Stimulated activated CD8-positive, alpha-beta memory T cell treated with anti-CD3 and anti-CD28 coated beads, Interleukin-7, amount 100 ng/mL, for 24 hours (primary cell): ENCODE results near the gene CCDC167.
A peak's percentile ranks its signal among the peaks of the same experiment; 100 is the strongest.

ENCODE experiments used
- DNase-seq: peaks from one replicate; pipeline ENCODE4 v3.0.0-alpha.2; 2020; ENCODE audit warnings: low read depth

CCDC167 gene

DNA sequence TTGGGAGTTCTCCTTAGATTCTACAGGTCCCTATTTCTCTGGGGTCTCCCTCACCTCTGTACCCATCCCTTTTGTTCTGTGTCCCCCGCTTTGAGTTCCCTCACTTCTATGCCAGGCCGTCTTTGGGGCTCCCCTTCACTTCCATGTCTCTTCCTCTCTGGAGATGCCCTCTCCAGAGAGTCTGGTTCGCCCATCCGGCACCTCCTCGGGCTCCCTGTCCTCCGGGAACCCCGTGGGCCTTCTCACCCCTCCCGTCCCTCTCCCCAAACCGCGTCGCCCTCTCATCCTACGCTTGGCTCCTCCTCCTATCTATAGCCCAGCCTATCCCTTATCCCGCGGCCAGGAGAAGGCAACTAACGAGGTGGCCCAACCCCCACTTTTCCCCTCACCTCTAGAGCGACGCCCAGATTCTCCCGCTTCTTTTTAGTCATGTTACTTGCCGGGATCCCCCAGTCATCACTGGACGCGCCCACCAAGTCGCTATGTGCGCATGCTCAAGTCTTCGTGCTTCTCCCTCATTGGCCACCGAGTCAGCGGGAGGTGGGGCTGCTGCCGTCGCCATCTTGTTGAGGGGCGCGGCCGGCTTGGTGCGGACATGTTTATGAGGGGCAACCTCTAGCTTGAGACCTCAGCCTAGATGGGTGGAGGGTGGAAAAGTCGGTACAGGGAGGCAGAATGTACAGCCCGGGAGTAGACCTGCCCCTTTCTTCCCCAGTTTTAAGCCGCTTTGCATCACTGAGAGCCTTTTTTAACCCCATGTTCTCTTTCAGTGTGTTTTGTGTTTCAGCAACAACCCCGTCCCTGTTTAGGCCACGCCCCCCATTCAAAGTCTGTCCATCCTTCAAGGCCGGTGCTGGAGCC is at the start of gene CCDC167:
Gene CCDC167, minus strand, starts transcription at position 461 of the 861 bp plus-strand sequence. Its CDS starts 30 bp downstream, at position 431.
- DNase-seq, result peak; percentile 91

DNA sequence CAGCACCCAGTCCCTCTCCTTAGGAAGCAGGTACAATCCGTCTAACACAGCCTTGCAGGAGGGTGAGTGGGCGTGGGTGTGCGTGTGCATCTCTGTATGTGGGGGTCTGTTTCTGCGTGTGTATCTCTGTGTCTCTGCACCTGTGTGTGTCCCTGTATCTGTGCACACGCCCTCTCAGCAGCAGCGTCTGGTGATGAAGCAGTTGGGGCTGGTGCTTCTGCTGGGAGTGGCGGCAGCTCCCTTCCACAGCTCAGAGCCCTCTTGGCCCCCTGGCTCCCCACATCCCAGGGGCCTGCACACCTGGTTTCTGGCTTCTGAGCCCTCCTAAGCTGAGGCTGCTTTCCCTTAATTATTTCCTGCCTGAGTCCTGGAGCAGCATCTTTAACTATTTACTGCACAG is 49.5 kb upstream of the CCDC167 start:
- DNase-seq, result no peak

DNA sequence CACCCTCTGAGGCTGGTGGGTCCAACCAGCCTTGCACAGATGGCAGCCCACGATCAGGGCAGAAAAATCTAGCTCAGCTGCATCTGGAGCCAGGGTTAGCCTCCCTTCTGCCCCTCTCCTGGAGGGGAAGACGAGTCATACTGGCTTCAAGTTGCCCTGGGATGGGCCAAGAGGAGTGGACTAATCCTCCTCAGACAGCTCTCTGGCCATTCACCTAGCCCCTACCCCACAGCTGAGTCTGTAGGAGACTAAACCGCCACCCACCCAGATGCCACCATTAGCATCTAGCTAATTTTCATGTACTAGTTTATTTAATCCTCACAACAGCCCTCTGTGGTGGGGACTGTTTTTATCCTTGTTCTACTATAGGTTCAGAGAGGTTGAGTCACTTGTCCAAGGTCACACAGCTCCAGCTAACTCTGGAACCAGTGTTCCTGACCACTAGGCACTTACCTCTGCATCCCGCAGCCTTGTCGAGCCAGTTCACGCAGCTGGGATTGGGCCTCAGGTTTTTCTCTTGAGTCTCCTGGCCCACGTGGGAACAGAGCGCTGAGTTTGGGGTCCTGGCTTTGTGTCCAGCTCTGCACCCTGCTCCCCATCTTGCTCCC is 48.5 kb upstream of the CCDC167 start:
- no peak for DNase-seq

DNA sequence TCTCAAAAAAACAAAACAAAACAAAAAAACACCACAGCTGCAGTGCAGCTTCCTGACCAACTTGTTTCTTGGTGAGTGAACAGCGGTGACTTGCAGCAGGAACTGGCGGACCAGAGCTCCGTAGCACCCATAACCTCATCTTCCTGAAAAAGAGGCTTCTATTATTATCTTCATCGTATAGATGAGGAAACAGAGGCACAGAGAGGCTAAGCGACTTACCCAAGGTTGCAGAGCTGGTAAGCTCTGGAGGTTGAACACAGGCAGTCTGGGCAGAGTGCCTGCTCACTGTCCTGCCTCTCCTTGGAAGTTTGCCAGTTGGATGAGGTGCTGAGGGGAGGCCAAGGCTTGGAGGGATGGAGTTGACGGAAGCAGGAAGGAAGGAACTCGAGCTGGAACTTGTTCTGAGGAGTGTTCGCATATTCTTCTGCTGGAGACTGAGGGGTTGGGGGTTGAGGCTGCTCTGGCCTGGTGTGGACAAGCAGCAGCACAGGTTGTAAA is 47.9 kb upstream of the CCDC167 start:
- DNase-seq, result no peak

DNA sequence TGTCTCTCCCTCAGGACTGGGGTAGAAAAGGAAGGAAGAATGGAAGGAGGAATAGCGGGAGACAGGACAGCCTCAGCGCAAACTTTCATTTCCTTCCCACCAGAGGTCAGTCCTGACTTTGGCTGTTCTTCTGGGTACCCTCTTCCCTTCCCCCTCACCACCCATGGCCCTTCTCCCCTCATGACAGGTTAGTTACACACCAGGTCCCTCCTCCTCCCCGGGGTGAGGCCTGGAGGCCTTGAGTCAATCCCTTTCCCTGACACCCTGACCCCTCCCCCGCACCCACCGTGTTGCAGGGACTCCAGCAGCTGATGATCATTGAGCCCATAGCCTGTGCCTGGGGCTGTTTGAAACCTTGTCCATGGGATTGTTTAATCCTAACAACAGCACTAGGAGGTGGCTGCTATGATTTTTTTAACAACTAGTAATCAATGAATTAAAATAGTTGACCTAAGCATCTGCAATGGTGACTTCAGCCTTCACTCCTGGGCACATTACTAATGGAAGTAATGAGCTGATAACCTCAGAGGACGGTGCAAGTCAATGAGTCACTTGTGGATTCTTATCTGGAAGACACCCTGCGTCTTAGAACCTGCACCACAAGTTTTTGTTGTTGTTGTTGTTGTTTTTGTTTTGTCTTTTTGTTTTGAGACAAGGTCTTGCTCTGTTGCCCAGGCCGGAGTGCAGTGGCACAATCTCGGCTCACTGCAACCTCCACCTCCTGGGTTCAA is 46.6 kb upstream of the CCDC167 start:
- DNase-seq, result no peak

DNA sequence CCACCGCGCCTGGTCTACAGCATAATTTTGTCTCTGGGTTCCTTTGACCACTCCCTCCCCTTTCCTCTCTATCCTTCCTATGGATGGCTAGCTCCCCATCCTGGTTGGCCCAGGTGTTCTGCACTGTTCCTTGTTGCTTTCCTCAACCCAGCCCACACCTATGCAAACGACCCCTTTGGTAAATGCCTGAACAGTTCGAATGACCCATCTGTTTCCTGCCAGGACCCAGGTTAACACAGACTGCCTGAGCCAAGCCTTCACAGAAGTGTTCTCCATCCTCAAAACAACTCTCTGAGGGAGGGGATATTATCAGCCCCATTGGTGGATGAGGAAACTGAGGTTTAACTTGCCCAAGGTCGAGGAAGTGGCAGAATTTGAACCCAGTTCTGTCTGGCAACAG is 44.8 kb upstream of the CCDC167 start:
- no peak for DNase-seq

DNA sequence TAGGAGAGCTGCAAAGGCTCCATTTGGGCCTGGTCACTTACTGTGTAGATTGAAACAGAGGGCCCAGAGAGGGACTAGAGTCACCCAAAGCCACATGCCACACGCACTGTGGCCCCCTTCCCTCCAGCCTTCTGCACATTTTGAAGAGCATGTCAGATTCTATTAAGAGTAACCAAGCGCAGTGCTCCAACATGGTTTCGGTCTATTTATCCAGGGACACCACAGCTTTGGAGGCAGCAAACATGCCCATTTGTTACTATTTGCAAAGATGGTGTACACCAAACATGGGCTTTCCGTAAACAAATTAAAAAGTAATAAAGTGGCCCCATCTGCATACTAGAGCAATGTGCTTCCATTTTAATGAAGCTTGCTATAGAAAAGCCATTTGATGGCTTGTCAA is 43.7 kb upstream of the CCDC167 start:
- no peak for DNase-seq

DNA sequence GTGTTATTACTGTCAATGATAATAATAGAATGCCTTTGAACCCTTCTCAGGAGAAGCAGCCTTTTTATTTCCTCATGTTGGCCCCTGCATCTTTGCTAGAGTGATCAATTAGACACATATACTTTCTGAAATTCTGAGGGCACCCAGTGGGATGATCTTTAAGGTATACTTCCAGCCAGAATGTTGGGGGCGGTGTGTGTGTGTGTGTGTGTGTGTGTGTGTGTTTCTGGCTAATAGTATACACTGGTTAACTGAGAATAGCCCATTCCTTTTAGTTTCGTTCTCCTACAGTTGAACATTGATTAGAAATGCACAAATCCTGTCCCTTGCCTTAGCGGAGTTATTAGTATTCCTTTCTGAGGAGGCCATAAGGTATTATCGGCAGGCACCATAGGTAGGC is 41.7 kb upstream of the CCDC167 start:
- DNase-seq, result no peak

DNA sequence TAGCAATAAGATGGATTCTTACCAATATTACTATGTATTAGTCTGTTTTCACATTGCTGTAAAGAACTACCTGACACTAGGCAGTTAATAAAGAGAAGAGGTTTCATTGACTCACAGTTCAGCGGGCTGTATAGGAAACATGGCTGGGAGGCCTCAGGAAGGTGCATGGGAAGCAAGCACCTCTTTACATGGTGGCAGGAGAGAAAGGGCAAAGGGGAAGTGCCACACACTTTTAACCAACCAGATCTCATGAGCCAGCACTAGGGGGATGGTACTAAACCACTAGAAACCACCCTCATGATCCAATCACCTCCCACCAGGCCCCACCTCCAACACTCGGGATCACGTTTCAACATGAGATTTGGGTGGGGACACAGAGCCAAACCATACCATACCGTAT is 40.7 kb upstream of the CCDC167 start:
- no peak for DNase-seq

DNA sequence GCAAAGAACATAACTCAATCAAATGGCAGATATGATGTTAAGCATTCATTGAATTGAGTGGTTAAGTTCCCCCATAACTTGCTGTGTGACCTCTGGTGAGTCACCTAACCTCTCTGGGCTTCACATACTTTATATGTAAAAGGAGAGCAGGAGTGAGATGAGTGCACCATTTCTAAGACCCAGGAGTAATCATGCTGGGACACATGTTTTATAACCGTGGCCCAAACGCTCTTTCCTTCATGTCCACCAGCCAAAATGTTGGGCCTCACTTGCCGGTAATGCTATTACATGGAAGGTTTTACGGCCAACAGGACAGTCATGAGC is 40.3 kb upstream of the CCDC167 start:
- no peak for DNase-seq

DNA sequence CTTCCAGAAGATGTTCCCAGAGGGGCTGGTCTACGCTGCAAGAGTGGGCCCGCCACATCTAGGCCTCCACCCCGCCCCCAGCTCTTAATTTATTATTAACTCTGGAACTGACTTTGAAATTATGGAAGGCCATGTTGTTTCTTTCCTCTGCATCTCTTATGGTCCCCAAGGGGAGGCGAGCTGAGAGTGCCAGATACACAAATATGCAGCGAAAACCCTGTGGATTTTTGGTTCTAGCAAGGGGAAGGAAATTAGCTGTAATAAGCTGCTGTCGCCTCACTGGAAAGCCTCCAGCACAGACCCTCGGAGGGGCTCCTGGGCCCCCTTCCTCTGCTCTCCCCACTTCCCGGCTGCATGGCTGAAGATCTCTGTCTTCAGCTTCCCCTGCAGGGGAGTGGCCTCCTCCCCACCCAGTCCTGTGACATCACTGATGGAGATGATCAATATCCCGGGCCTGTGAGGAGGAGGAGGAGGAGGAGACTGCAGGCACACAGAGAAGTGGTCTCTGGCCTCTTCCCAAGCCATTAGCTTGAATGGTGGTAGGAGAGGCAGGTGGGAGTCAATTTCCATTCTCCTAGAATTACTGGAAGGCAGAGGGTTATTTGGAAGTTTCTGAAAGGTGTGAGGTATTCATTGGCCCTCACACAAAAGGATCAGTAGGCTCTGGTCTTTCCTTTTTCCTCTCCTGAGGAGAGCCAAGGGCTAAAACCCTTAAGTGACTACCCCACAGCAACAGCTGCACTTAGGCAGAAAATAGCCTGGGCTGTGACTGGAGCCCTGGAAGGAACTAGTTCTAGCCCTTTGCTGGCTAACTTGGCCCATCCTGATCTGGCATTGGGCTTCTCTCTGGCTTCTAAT is 39.7 kb upstream of the CCDC167 start:
- no peak for DNase-seq

DNA sequence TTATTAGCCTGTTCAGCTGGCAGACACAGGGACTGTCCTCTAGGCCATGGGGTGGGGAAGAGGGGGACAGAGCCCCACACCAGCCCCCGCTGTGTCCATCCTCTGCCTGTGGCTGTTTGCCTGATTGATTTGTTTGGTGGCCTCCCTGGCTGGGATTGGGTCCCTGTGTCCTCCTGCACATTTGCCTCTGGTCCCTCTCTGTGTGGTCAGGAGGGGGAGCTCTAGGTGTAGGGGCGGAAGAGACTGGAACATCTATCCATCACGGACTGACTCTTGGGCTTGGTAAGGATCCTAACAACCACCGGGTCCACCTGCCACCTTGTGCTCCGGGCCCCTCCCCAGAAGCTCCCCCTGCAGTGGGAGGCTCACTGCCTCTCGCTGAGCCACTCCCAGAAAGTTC is 38.4 kb upstream of the CCDC167 start:
- no peak for DNase-seq

DNA sequence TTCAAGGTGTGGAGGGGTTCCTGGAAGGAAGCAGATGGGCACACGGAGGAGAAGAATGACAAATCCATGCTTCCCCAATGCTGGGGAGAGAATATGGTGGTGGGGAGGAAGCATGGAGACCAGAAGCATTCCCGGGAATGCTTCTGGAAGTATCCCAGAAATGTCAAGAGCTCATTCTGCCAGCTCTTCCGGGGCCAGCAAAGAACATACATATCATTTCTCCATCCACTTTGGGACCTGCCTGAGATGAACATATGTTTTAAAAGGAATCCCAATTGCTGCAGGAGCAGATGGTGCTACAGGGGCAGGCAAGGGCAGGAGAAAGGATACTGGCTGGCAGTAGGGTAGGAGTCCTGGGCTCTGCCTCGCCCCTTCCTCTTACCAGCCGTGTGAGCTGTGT is 37.9 kb upstream of the CCDC167 start:
- no peak for DNase-seq

DNA sequence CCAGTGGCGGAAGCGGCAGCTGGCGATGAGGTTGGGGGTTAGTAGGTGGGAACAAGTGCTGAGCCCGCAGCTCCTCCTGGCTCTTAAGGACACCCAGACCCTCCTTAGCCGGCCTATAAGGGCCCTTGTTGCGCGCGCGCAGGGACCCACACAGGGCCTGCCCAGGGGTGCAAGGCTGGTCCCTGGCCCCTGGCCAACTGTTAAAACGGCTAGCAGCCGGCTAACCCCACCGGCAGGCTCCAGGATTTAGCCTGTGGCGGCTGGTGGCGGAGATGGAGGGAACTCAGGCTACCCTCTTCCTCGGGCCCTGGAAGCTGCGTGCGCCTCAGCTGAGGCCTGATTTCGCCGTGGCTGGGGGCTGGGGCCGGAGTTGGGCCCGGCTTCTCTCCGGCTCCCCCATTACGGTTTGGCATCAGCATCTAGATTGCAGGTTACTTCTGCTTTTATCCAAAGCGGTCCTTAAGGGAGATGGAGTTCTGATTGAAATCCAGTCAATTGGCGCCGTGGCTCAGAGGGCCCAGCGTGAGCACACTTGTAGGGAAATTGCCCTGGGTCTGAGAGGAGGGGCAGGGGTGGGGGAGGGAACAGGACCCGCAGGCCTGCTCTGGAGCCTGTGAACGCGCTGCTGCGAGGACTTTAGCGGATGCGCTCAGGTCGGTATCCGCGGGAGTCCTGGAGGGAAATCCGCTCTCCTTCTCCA is 36.9 kb upstream of the CCDC167 start:
- DNase-seq, result no peak

DNA sequence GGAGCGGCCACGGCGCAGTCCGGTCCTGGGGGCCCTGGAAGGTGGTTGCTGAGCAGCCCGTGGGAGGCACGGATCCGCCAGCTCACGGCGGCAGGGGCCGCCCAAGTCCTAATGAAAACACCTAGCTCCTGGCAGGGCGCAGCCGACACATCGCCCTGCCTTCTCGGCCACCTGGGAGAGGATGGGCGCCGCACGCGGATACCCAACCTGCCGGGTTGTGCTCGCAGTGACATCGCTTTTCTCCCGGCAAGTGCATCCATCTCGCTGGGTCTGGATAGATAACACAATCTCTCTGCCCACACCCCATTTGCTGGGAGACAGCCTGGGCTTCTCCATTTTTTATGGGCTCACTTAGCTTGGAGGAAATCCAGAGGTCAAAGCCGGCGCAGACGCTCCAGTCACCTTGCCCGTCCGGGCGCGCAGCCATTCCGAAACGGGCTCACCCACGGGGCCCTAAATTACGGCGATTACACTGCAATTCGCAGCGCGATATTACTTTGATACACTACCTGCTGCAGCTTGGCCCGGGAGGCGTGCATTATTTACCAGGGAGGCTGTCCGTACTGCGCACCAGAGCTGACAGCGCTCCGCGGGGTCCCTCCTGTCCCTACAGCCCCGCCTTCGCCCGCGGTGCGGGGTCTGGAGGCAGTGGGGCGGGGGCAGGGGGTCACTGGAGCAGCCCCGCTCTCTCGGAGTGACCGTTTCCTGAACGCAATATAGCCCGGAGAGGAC is 36.2 kb upstream of the CCDC167 start:
- DNase-seq, result no peak

DNA sequence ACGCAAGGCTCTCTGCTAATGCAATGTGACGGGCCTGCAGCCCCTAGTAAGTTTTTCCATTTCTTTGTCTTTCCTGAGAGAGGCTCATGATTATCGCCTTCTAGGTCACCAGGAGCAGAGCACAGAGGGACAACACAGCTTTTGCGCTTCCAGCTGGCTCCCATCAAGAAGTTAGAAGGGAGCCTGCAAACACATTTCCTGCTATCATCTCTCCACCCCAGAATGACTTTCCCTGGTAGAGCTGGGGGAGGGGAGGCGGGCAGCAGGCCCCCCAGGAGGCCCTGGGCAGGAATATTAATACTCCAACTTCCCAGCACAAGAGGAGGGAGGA is 35.7 kb upstream of the CCDC167 start:
- no peak for DNase-seq

DNA sequence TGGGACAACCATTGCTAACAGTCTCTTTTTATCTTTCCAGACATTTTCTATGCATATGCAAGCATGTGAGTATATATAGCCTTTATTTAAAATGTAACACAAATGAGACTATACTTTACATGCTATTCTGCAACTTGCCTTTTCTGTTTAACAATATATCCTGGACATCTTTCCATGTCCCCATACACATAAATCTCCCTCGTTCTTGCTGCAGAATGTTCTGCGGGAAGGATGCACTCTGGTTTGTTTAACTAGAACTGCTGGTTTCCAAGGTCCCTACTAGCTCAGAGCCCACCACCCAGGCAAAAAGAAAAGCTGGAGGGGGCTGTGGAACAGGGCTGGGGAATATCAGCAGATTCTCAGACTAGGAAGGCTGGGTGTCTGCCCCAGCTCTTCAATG is 35.2 kb upstream of the CCDC167 start:
- no peak for DNase-seq

DNA sequence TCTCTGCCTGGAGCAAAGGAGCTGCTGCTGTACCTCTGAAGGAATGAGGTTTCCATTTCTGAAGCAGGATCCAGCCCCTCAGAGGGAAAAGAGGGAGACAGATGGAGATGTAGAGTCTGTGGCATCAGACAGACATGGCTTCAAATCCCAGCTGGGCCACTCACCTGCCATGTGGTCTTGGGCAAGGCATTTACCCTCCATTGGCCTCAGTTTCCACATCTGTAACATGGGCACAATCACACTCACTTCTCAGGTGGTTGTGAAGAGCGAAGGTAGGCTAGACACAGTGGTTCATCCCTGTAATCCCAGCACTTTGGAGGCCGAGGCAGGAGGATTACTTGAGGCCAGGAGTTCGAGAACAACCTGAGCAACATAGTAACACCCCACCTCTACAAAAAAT is 32.4 kb upstream of the CCDC167 start:
- no peak for DNase-seq

DNA sequence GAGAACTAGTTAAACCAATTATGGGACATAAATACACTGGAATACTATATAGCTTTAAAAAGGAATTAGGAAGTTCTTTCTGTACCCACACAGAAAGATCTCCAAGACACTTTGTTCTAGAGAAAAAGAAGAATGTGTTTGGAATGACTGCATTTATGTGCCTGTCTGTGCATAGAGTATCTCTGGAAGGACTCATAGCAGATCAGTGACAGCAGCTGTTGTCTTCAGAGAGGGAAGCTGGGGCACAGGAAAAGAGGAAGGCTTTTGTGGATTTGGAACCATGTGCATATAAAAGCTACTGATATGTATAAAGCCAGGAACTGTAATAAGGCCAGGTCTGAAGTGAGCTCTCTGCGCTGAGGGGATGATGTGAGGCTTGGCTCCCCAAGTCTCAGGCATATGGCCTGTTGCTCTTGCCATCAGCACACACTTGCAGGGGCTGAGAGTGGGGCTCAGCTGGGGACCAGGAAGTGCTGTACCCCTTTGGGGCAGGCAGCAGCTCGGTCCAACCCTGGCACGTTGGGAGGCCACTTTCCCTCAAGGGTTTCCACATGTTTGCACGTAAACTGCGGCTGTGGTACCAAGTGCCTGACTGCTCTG is 31.8 kb upstream of the CCDC167 start:
- no peak for DNase-seq

DNA sequence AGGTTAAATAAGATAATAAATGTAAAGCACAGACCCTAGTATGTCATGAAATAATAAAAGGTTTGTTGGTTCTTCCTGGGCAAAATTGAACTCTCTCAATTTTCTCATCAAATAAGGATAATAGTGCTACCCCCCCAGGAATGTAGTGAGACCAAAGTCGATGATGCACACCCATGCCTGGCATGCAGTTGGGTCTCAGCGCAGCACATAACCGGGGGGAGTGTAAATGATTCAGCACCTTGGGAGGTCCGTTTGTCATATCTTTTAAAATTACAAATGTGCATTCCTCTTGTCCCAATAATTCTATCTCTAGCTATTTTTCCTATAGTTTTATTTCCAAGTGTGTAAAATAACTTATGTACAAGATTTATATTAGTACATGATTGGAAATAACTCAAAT is 31.3 kb upstream of the CCDC167 start:
- DNase-seq, result no peak

DNA sequence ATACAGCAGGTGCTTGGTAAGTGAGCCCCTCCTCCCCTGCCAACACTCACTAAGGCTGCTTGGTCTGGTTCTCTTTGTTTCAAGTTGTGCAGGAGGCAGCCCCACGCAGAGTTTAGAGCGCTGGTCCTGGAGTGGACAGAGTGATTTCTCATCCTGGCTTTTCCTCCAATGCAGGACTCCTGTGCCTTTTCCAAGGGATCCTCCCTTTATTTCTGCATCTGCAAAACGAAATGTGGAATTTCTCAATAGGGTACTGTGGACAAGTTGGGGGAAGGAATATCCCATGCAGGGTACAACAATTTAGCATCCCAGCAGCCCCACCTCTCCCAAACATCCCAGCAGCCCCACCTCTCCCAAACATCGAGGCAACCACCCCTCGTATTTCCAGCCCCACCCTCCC is 30.6 kb upstream of the CCDC167 start:
- no peak for DNase-seq
